ENCODE measurements around the gene TMEFF1. TPM values are rescaled to one million over a fixed set of nuclear protein-coding genes. Genes with fewer than 3 reads are reported as not detected.

Gene TMEFF1
- total RNA-seq, 1 experiment from 2014 or later = 65.5 TPM

DNA sequence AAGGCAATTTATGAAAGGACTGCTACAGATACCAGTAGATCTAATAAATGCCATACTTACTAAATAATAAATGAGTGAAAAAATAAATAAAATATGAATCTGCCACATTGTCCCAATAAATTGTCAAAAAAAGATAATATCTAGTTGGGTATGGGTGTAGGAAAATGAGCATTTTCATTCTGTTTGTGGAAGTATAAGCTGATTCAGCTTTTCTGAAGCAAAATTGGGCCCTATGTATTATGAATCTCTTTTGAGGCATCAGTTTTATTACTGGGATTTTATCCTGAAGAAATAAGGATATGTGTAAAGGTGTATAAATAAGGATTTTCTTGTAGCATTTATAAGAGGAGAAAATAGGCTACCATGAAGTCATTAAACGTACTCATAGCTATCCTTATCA, 151.0 kb downstream of the TMEFF1 start:
- H2AK5ac ChIP-seq (ENCODE audit: insufficient read length, low read length) = no peak overlapping the region
- Mint-ChIP-seq H3K9me3 (peaks cover 2 to 6% of the 10 kb centered on the region in 2 experiments; a peak in 3 of 5 replicates), H3K27ac (no peak overlapping the region), H3K4me1 (peaks cover 0 to 3% of the 10 kb centered on the region in 2 experiments; a peak in 1 of 4 replicates), H3K27me3 (ENCODE audit: low read depth) (no peaks in the 10 kb centered on the region), H3K36me3 (ENCODE audit: insufficient read depth in 1 of 3, low read depth in 3 of 3) (peaks cover 0 to 6% (median 0%) of the 10 kb centered on the region in 3 experiments; a peak in 1 of 7 replicates), H3K4me3 (no peak overlapping the region)
- H2BK20ac ChIP-seq (ENCODE audit: low read depth, low read length, poor library complexity, severe bottlenecking) = no peak overlapping the region
- no peak overlapping the region for H3K27ac ChIP-seq (ENCODE audit: insufficient read length, low read depth, low read length)
- no peak overlapping the region for H2BK120ac ChIP-seq (ENCODE audit: low read depth, low read length, poor library complexity, severe bottlenecking)
- no peaks in the 10 kb centered on the region for H3K79me2 ChIP-seq (ENCODE audit: insufficient read depth, low read length)
- no CpG with 5 or more reads among the region's 1 CpG for WGBS (ENCODE audit: extremely low coverage, insufficient read length, low lambda C conversion rate)
- no peaks in the 10 kb centered on the region for H3K9me3 ChIP-seq (ENCODE audit: control insufficient read depth, low read depth, low read length)
- no peaks in the 10 kb centered on the region for H3K23me2 ChIP-seq (ENCODE audit: insufficient read length, low read depth, low read length, poor library complexity, severe bottlenecking)
- no peak overlapping the region for H2BK5ac ChIP-seq (ENCODE audit: insufficient read length, low read length)
- H3K79me1 ChIP-seq (ENCODE audit: insufficient read depth, low read depth, low read length, poor library complexity, severe bottlenecking) = no peaks in the 10 kb centered on the region
- no peak for DNase-seq
- no peak overlapping the region for H4K8ac ChIP-seq (replicated peaks; ENCODE audit: insufficient read length, low read depth, low read length)
- H4K91ac ChIP-seq (ENCODE audit: insufficient read length, low read depth, low read length) = no peak overlapping the region
- no peak overlapping the region for H3K4ac ChIP-seq (ENCODE audit: low read depth, low read length)
- no peak overlapping the region for H3K18ac ChIP-seq (ENCODE audit: insufficient read length, low read depth, low read length)
- H2AFZ ChIP-seq (ENCODE audit: low read length) = no peak overlapping the region
- no peak overlapping the region for H3K14ac ChIP-seq (ENCODE audit: insufficient read depth, low read length)
- no peaks in the 10 kb centered on the region for H4K20me1 ChIP-seq (ENCODE audit: control insufficient read depth, insufficient read depth, insufficient read length)
- no peak overlapping the region for H2BK12ac ChIP-seq (ENCODE audit: insufficient read length, low read depth, low read length)
- H3K23ac ChIP-seq (ENCODE audit: insufficient read length, low read depth, low read length) = no peak overlapping the region
- no peaks in the 10 kb centered on the region for H3K27me3 ChIP-seq (ENCODE audit: insufficient read depth, low read length)
- no peak for TF ChIP-seq CTCF (conservative IDR thresholded peaks at IDR 0.05)
- no peak overlapping the region for H3K4me2 ChIP-seq (ENCODE audit: insufficient read depth, insufficient read length, low read length)
- H3K9ac ChIP-seq (ENCODE audit: extremely low read depth, insufficient read length, low read length) = no peak overlapping the region
- no peak overlapping the region for H2BK15ac ChIP-seq (ENCODE audit: low read depth, low read length)
- no peak overlapping the region for H3K56ac ChIP-seq (ENCODE audit: insufficient read length, low read depth, low read length)
- H4K5ac ChIP-seq (ENCODE audit: insufficient read length, low read depth, low read length) = no peak overlapping the region
- H3T11ph ChIP-seq (ENCODE audit: low read length) = no peak overlapping the region
- no peaks in the 10 kb centered on the region for H3K4me1 ChIP-seq (ENCODE audit: insufficient read depth, low read length)
